AG09309 (cell line): Measurements from ENCODE around the gene NEU4.
"Not testable (repeated sequence)": the region's sequence is repeated elsewhere in the genome, so short reads cannot be mapped to it uniquely, and the experiment has no call there.

Experiments used
- DNase-seq: peaks from one replicate; pipeline ENCODE4 v3.0.0-alpha.2; 2010; ENCODE audit warnings: low read depth
- H3K4me3 ChIP-seq: 2 replicates; pipeline ENCODE4 v1.5.1; 2011; ENCODE audit warnings: mild to moderate bottlenecking, low read depth, low read length, moderate library complexity; ENCODE audit not compliant: control insufficient read depth
- TF ChIP-seq, protein P1 (sequence below): IDR thresholded peaks from 2 replicates; pipeline ENCODE4 v1.5.1; 2011; ENCODE audit warnings: mild to moderate bottlenecking, low read depth, low read length, inconsistent platforms; ENCODE audit not compliant: insufficient read depth, control insufficient read depth; ENCODE audit errors: missing control alignments

NEU4 gene

DNA sequence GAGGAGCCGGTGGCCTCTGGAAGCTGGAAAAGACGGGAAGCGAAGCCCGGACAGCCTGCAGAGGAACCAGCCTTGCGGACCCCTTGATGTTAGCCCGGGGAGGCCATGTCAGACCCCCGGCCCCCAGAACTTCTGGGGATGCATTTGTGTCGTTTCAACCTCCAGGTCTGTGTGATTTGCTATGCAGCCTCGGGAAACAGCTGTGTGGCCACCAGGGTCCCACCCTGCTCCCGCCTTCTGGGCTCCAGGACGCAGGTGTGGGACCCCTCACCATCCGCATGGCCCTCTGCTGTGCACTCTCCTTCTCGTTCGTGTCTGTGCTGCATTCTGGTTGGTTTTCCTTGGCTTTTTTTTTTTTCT is 13.3 kb downstream of the NEU4 start:
- no peak for DNase-seq
- H3K4me3 ChIP-seq = no peak overlapping the region
- TF ChIP-seq, protein P1, sequence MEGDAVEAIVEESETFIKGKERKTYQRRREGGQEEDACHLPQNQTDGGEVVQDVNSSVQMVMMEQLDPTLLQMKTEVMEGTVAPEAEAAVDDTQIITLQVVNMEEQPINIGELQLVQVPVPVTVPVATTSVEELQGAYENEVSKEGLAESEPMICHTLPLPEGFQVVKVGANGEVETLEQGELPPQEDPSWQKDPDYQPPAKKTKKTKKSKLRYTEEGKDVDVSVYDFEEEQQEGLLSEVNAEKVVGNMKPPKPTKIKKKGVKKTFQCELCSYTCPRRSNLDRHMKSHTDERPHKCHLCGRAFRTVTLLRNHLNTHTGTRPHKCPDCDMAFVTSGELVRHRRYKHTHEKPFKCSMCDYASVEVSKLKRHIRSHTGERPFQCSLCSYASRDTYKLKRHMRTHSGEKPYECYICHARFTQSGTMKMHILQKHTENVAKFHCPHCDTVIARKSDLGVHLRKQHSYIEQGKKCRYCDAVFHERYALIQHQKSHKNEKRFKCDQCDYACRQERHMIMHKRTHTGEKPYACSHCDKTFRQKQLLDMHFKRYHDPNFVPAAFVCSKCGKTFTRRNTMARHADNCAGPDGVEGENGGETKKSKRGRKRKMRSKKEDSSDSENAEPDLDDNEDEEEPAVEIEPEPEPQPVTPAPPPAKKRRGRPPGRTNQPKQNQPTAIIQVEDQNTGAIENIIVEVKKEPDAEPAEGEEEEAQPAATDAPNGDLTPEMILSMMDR = no peak

DNA sequence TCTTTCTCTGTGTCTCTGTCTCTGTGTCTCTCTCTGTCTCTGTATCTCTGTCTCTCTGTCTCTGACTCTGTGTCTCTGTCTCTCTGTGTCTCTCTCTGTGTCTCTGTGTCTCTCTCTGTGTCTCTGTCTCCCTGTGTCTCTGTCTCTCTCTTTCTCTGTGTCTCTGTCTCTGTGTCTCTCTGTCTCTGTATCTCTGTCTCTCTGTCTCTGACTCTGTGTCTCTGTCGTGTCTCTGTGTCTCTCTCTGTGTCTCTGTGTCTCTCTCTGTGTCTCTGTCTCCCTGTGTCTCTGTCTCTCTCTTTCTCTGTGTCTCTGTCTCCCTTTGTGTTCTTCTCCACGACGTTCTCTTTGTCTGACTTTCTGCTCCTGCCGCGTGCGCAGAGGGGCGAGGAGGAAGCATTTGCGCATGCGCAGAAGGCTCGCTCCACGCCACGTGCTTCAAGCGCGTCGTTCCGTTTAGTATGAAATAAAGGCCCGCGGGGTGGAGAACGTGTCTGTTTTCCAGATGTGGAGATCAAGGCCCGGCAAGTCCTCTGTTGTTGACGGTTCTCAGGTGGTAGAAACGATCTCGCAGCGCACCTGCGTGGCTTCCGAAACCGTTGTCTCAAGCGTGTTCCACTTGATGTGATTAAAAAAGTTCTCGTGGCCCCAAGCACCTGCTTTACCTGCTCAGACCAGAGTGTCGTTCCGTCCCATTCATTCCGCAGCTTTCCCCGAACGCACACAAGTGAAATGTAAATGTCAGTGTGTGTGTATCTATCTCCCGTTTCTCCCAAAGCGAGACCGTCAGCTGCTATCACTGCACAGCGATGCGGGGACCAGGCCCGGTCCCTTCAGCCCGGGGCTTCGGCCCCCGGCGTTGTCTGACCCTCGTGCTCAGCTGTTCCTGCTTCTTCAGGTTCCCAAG is 14.8 kb downstream of the NEU4 start:
- DNase-seq, H3K4me3 ChIP-seq: not testable (repeated sequence)

DNA sequence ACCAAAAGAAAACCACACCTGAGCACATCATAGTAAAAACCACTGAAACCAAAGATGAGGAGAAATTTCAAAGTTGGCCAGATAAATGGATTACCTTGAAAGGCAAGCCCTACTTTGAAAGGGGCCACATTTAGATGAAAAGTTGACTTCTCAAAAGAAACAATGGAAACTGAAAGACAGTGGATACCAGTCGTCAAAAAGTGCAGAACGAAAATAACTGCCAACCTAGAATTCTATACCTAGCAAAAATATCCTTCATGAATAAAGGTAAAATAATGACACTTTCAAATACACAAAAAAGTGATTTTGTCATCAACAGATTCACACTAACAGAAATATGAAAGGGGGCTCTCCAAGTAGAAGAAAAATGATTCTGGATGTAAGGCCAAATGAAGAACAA is 18.4 kb downstream of the NEU4 start:
- DNase-seq = no peak
- no peak overlapping the region for H3K4me3 ChIP-seq
- TF ChIP-seq, protein P1 = no peak

DNA sequence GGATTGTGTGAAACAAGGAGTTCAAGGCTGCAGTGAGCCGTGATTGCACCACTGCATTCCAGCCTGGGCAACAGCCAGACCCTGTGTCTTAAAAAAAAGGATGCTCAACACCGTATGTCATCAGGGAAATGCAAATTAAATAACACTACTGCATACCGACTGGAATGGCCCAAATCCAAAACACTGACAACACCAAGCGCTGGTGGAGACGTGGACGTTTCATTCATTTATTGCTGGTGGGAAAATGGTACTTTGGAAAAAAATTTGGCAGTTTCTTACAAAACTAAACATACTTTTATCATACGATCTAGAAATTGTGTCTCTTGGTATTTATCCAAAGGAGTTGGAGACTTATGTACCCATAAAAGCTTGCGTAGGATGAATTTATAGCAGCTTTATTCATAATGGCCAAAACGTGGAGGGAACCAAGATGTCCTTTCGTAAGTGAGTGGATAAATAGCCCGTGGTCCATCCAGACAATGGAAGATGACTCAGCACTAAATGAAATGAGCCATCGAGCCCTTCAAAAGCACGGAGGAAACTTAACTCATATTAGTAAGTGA is 24.2 kb downstream of the NEU4 start:
- peak; percentile 90 for DNase-seq
- H3K4me3 ChIP-seq = no peak overlapping the region
- TF ChIP-seq, protein P1 = no peak

DNA sequence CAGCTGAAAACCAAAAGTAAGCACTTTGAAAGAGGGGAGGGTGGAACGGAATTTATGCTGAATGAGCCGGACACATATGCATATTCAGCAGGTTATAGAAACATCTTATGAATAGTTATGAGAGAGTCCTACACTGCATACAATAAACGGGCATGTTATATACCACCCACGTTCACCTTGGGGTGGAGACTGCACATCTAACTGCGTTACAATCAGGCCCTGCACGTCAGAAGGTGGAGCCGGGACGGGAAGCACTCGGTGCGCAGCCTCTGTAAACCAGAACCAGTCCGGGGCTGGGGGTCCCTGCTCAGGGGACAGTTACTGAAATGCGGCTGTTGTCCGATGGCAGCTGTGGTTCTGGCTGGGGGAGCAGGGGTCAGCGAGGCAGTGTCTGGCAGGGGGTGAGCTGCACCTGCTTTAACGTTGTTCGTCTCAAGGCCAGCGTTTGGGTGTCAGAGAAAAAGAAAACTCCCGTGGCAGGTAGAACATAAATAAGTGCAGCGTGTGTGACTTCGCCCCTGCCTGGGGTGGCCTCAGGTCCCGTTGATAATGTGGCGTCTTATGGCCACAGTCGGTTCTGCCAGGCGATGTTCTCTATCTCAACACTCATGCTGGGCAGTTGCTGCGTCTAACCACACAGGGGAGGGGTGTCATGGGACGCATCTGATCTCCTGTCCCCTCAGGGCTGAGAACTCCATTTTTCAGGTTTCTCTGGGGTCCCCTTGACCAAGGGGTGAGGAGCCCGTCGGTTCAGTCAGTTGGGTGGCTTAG is 24.9 kb downstream of the NEU4 start:
- H3K4me3 ChIP-seq, DNase-seq: not testable (repeated sequence)

DNA sequence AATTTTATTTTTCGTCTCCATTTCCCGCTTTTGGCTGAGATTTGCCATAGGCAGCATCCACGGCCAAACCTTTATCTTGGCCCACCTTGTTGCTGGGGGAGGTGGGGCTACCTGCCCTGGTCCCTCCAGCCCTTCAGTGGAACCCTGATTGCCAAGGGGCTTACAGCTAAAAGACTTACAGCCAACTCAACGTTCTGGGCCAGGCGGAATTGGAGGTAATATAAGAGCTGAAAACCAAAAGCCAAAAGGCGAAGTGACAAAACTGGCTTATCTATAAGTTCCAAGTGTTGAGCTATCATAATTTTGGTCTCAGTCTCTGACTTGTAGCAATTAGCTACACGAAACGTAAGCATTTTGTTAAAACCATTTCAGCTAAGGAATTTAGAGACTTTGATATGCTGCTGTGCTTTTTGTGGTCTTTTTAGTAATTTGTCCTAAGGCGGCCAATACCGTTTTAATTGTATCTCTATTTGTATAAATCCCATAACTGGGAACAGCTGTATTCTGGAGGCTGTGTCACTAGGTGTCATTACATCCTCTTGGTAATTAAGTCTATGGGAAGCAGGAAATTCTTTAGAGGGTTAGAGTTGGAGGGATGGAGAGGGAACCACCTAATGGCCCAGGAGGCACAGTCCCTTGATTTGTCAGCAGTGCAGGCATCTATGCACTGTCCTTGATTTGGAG is 25.7 kb downstream of the NEU4 start:
- DNase-seq = no peak
- H3K4me3 ChIP-seq = no peak overlapping the region
- TF ChIP-seq, protein P1 = no peak

DNA sequence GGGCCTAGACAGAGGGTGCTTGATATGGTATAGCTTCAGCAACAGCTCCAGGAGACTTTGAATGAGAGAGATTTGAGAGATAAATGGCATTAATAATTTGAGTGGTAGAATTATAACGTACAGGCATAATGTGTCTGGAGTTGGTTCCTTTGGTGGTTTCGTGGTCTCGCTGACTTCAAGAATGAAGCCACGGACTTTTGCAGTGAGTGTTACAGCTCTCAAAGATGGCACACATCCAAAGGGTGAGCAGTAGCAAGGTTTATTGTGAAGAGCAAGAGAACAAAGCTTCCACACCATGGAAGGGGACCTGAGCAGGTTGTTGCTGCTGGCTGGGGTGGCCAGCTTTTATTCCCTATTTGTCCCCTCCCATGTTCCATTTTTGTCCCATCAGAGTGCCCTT is 26.6 kb downstream of the NEU4 start:
- no peak for DNase-seq
- H3K4me3 ChIP-seq = no peak overlapping the region

More for the DNA sequence above, 26.6 kb downstream of the NEU4 start:
- TF ChIP-seq, protein P1 = no peak
